Fibroblast of lung (primary cell): ENCODE results near the gene SLC26A6.

Source experiments
- EZH2 ChIP-seq: IDR thresholded peaks from 2 replicates; pipeline ENCODE4 v1.5.1; 2012; ENCODE audit warnings: low read length, control low read depth, mild to moderate bottlenecking; ENCODE audit errors: missing control alignments
- TF ChIP-seq, protein P1 (sequence below), 2 donors: IDR thresholded peaks in 1 of 2; conservative IDR thresholded peaks in 1 of 2; 1 replicate in 1 of 2; 2 replicates in 1 of 2; pipeline ENCODE4 v1.5.1; 2011 to 2012; ENCODE audit warnings: low read length in 2 of 2, control low read depth in 1 of 2, inconsistent platforms in 1 of 2, low read depth in 1 of 2, mild to moderate bottlenecking in 1 of 2

DNA sequence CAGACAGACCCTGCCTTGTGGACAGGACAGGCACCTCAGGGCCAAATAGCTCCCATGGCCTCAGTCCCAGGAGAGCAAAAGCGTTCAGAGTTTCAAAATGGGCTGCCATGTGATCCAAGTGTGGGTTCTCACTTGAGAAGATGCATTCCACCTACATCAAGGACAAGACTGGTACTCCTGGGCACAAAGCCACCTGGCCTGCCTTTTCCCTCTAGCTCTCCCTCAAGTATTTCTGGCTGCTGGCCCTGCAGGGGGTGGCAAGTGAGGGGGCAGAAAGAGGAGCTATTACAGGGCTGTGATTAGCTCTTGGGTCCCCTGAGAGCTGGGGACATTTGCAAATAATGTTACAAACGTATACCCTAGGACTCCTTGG, 33.7 kb downstream of the SLC26A6 start:
- TF ChIP-seq, protein P1, sequence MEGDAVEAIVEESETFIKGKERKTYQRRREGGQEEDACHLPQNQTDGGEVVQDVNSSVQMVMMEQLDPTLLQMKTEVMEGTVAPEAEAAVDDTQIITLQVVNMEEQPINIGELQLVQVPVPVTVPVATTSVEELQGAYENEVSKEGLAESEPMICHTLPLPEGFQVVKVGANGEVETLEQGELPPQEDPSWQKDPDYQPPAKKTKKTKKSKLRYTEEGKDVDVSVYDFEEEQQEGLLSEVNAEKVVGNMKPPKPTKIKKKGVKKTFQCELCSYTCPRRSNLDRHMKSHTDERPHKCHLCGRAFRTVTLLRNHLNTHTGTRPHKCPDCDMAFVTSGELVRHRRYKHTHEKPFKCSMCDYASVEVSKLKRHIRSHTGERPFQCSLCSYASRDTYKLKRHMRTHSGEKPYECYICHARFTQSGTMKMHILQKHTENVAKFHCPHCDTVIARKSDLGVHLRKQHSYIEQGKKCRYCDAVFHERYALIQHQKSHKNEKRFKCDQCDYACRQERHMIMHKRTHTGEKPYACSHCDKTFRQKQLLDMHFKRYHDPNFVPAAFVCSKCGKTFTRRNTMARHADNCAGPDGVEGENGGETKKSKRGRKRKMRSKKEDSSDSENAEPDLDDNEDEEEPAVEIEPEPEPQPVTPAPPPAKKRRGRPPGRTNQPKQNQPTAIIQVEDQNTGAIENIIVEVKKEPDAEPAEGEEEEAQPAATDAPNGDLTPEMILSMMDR (conservative IDR thresholded peaks at IDR 0.05 in 1 of 2, IDR thresholded peaks at IDR 0.05 in 1 of 2; ENCODE audit: low read depth in 1 of 2, low read length in 2 of 2) = no peak
- TF ChIP-seq EZH2 = no peak
